HEK293T (cell line): ENCODE results near the gene UBE2N.

ENCODE experiments used
- ARNT ChIP-seq: fragments of 450-650 bp; IDR thresholded peaks from 2 replicates; pipeline ENCODE4 v1.6.1; 2017; ENCODE audit warnings: mild to moderate bottlenecking
- BHLHE40 ChIP-seq: fragments of 450-650 bp; IDR thresholded peaks from 2 replicates; pipeline ENCODE4 v1.6.1; 2016; ENCODE audit warnings: mild to moderate bottlenecking, moderate library complexity, borderline replicate concordance
- ELF4 ChIP-seq: fragments of 450-650 bp; IDR thresholded peaks from 2 replicates; pipeline ENCODE4 v1.6.1; 2017; ENCODE audit warnings: antibody characterized with exemption
- FOXA1 ChIP-seq: fragments of 450-650 bp; IDR thresholded peaks from 2 replicates; pipeline ENCODE4 v1.6.1; 2016; ENCODE audit warnings: mild to moderate bottlenecking
- FOXK2 ChIP-seq: fragments of 450-650 bp; IDR thresholded peaks from 2 replicates; pipeline ENCODE4 v1.6.1; 2016; ENCODE audit warnings: mild to moderate bottlenecking
- FOXM1 ChIP-seq: fragments of 450-650 bp; IDR thresholded peaks from 2 replicates; pipeline ENCODE4 v1.6.1; 2017; ENCODE audit warnings: mild to moderate bottlenecking, borderline replicate concordance
- HDGF ChIP-seq: fragments of 450-650 bp; IDR thresholded peaks from 2 replicates; pipeline ENCODE4 v1.6.1; 2017; ENCODE audit warnings: antibody characterized with exemption, borderline replicate concordance
- L3MBTL2 ChIP-seq: fragments of 450-650 bp; conservative IDR thresholded peaks from 2 replicates; pipeline ENCODE4 v1.6.1; 2016; ENCODE audit warnings: mild to moderate bottlenecking
- LEF1 ChIP-seq: fragments of 450-650 bp; IDR thresholded peaks from 2 replicates; pipeline ENCODE4 v1.6.1; 2017; ENCODE audit warnings: mild to moderate bottlenecking, borderline replicate concordance
- NFRKB ChIP-seq: fragments of 450-650 bp; IDR thresholded peaks from 2 replicates; pipeline ENCODE4 v1.6.1; 2016; ENCODE audit warnings: mild to moderate bottlenecking, moderate library complexity
- SP1 ChIP-seq: fragments of 450-650 bp; IDR thresholded peaks from 2 replicates; pipeline ENCODE4 v1.6.1; 2017
- SUZ12 ChIP-seq: fragments of 450-650 bp; IDR thresholded peaks from 2 replicates; pipeline ENCODE4 v1.6.1; 2016; ENCODE audit warnings: mild to moderate bottlenecking
- TARDBP ChIP-seq: fragments of 450-650 bp; IDR thresholded peaks from 2 replicates; pipeline ENCODE4 v1.6.1; 2016

DNA sequence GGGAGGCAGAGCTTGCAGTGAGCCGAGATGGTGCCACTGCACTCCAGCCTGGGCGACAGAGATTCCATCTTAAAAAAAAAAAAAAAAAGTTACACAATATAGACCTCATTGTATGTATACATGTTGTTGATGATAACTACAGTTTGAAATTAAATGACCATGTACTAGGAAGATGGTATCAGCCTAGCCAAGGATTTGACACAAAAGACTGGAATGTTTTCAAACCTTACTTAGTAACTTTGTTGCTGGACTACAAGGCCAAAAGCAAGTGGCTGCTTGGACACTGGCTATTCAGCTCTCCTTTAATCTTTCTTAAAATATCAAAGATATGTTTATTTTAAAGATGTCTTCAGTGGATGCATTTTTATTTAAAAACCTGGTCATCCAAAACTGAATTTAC, 82.9 kb downstream of the UBE2N start:
- no peak for TF ChIP-seq NFRKB
- no peak for TF ChIP-seq TARDBP
- TF ChIP-seq SUZ12, result no peak
- TF ChIP-seq ARNT, result no peak
- TF ChIP-seq ELF4, result no peak
- no peak for TF ChIP-seq BHLHE40
- no peak for TF ChIP-seq FOXA1
- no peak for TF ChIP-seq FOXM1
- TF ChIP-seq SP1, result no peak
- TF ChIP-seq HDGF, result no peak
- TF ChIP-seq FOXK2, result no peak
- no peak for TF ChIP-seq LEF1
- TF ChIP-seq L3MBTL2, result no peak
